ENCODE measurements around the gene MCC.

DNA sequence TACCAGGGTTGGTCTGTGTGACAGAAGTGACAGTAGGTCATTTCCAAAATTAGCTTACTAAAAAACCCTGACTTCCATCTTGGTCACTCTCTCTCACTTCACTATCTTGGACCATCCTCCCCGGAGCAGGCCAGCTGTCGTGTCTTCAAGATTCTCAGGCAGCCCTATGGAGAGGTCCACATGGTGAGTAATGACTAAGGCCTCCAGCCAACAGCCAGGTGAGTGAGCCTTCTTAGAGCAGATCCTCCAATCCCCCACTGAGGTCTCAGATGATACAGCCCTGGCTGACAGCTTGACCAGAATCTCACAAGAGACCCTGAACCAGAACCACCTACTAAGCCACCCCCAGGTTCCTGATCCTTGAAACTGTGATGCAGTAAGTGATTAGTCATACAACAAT is 419.7 kb downstream of the MCC start:
- TF ChIP-seq CSDC2 (CRISPR knock-in tag; IDR thresholded peaks at IDR 0.05) (no peak), PPARA (CRISPR knock-in tag; IDR thresholded peaks at IDR 0.05; ENCODE audit: borderline replicate concordance) (no peak), ESRRG (CRISPR knock-in tag; IDR thresholded peaks at IDR 0.05) (no peak), ISL1 (CRISPR knock-in tag; IDR thresholded peaks at IDR 0.05) (no peak)
